HG03521 (cell line): ENCODE data around the gene CDK5R2.

Experiments
- ATAC-seq: cut with Tn5 transposase; IDR thresholded peaks from one replicate; pipeline ENCODE4 v1.9.1; 2021; ENCODE audit warnings: mild to moderate bottlenecking, moderate library complexity; ENCODE audit not compliant: unreplicated experiment

Gene CDK5R2

GRCh38 chr2:218961651-218962570 lies 2.4 kb downstream of the CDK5R2 start:
- no peak for ATAC-seq

- ATAC-seq = no peak
Observed at GRCh38 chr2:218962859-218963492, 3.5 kb downstream of the CDK5R2 start.

- no peak for ATAC-seq
Observed at GRCh38 chr2:218963601-218964000, 4.1 kb downstream of the CDK5R2 start.

- ATAC-seq = no peak
Observed at GRCh38 chr2:218964041-218964771, 4.7 kb downstream of the CDK5R2 start.

GRCh38 chr2:218970894-218971293 lies 11.4 kb downstream of the CDK5R2 start:
- no peak for ATAC-seq

- no peak for ATAC-seq
Observed at GRCh38 chr2:218975060-218975777, 15.8 kb downstream of the CDK5R2 start.

GRCh38 chr2:218979846-218980734 lies 20.6 kb downstream of the CDK5R2 start:
- ATAC-seq = peak; percentile 87

- ATAC-seq = no peak
Observed at GRCh38 chr2:218980735-218981389, 21.4 kb downstream of the CDK5R2 start.

- ATAC-seq = no peak
Observed at GRCh38 chr2:218981390-218981880, 22.0 kb downstream of the CDK5R2 start.

- no peak for ATAC-seq
Observed at GRCh38 chr2:218981881-218982585, 22.6 kb downstream of the CDK5R2 start.

GRCh38 chr2:218982586-218983262 lies 23.3 kb downstream of the CDK5R2 start:
- no peak for ATAC-seq

GRCh38 chr2:218983263-218983933 lies 23.9 kb downstream of the CDK5R2 start:
- no peak for ATAC-seq

- no peak for ATAC-seq
Observed at GRCh38 chr2:218983934-218984238, 24.4 kb downstream of the CDK5R2 start.

- no peak for ATAC-seq
Observed at GRCh38 chr2:218984239-218985020, 25.0 kb downstream of the CDK5R2 start.

- no peak for ATAC-seq
Observed at GRCh38 chr2:218985021-218985324, 25.5 kb downstream of the CDK5R2 start, which contains the start of gene FEV. Gene FEV (minus strand): TSS chr2:218985184. CDS start chr2:218985075, 109 bp downstream.

GRCh38 chr2:218985325-218986091 lies 26.0 kb downstream of the CDK5R2 start:
- no peak for ATAC-seq
